IPS-NIHi11 (cell line): Measurements from ENCODE around the gene AKR1C2.
"Not testable (repeated sequence)": the region's sequence is repeated elsewhere in the genome, so short reads cannot be mapped to it uniquely, and the experiment has no call there.

Source experiments
- DNase-seq: peaks from one replicate; pipeline ENCODE4 v3.0.0; 2012; ENCODE audit warnings: mixed read lengths, low spot score

Gene AKR1C2

DNA sequence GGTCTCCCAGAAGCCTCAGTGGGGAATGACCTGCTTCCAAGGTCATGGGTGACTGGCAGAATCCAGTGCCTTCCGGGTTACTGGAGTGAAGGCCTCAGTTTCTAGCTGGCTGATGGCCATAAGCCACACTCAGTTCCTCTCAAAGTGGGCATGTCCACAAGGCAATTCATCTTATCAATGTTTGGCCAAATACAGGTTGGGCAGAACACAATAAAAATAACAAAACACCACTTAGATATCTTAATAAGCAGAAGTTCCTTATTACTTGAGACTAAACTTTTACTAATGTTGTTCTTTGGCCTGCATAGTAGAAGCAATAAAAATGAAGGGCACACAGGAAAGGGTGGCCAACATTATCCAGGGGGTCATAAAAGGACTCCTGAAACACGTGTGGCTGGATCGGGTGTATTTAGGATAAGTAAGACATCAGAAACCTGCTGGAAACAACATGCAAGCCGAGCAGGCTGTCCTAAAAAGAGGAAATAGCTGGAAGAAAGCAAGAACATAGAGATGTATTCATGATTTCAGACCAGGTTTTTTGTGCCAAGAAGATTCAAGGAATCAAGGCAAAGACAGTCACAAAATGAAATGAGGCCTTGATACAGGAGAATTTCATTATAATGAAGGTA, 19.6 kb upstream of the AKR1C2 start:
- DNase-seq, result no peak

DNA sequence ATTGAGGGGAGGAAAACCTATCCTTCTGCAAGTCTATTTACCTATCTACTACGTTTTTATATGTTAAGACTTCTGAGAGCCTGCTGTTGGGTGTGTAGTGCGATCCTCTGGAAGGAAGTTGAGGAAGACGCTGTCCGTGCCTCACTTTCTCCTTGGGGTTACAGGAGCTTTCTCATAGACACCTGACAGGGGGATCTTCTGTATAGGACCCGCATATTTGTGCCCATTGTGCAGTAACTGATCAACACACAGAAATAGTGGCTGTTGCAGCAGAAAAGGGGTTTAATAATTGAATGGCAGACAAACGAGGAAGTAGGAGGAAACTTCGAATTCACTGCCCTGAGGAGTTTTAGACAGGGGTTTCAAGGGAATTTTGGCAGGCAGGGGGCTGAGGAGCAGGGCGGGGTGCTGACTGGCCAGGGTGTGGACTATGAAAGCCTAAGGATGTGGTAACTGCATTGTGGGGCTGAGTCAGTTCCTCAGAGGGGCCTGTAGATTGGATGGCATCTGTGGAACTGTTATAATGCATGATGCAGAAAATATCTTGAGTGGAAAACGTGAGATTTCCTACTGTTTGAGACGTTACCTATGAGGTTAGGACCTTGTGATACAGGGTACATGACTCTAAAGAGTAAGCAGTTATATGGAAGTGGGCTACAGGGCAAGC, 18.1 kb upstream of the AKR1C2 start:
- DNase-seq, result not testable (repeated sequence)

DNA sequence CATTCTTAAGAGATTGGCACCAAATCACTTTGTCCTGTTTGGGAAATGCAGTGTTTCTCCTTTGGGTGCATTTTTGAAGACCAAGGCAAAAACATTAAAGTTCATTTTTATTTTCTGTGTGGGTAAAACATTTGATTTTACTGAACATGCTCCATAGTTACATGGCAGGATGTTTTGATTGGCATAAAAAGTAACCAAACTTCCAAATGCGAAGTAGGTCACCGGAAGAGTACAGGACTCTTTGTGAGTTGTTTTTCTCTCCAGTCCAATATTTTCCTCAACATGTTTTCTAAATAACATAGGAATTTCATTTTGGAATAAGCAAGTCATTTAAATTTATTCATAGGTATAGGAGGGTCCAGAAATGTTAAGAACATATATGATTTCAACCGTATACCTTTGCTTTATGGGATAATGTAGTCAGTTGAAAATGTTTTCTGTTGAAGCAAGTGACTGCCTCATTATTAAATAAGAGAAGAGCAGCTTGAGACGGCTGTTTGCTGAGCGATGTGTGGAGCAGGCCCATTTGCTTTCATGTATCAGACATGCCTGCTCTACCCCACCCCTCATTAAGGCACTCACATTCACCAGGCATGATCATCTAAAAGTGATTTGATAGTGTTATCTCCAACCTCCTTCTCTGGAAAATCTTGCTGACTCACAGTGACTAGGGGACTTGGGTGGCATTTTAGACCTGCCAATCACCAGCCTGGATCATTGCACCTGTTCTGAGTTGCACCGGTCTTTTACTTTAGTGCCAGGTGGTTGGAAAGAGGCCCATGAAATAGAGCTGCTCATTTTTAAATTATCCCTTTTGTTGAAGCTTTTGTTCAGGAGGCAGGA, 16.3 kb upstream of the AKR1C2 start:
- not testable (repeated sequence) for DNase-seq

- DNase-seq, result not testable (repeated sequence)
Measured at GRCh38 chr10:5018671-5019277, 15.1 kb upstream of the AKR1C2 start.

- no peak for DNase-seq
Measured at GRCh38 chr10:5018134-5018533, 14.5 kb upstream of the AKR1C2 start.

GRCh38 chr10:5014936-5015335, 11.3 kb upstream of the AKR1C2 start:
- DNase-seq, result no peak

- not testable (repeated sequence) for DNase-seq
Measured at GRCh38 chr10:5014200-5014910, 10.7 kb upstream of the AKR1C2 start.

- DNase-seq, result no peak
Measured at GRCh38 chr10:5013385-5013784, 9.7 kb upstream of the AKR1C2 start.

DNA sequence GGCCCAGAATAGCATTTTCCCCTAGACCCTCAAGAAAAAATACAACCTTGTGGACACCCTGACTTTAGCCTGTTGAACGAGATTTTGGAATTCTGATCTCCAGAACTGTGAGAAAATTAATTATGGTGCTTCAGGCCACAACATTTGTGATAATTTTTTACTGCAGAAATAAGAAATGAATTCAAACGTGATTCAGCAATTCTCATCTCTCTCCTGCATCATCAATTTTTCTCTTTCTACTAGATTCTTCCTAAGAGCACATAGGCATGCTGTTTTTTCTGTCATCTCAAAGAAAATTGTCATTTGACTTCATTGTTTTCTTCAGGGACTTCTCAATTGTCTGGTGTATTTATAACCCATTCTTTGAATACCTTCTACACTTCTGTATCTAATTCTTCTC, 8.9 kb upstream of the AKR1C2 start:
- no peak for DNase-seq

GRCh38 chr10:5011392-5011791, 7.7 kb upstream of the AKR1C2 start:
- DNase-seq, result not testable (repeated sequence)

GRCh38 chr10:5010043-5010442, 6.4 kb upstream of the AKR1C2 start:
- DNase-seq, result not testable (repeated sequence)

GRCh38 chr10:5008857-5009548, 5.3 kb upstream of the AKR1C2 start:
- DNase-seq, result not testable (repeated sequence)

- DNase-seq, result not testable (repeated sequence)
Measured at GRCh38 chr10:5004501-5004900, 844 bp upstream of the AKR1C2 start.

DNA sequence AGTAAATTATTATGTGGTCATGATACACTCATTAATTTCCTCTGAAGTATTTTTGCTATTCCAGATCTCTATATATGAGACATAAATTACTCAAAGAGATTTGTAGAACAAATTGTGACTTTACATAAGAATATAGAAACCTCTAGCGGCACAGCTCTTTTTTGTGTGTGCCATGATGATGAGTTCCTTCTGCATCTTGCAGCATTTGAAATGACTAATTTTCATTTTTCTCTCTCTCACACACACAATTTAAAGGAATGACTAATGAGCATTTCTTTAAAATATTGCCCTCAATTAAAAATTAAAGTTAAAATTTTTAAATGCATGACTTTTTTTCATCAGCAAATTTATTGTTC, 351 bp upstream of the AKR1C2 start:
- not testable (repeated sequence) for DNase-seq

GRCh38 chr10:5002013-5002727, 1.5 kb downstream of the AKR1C2 start:
- no peak for DNase-seq

- DNase-seq, result no peak
Measured at GRCh38 chr10:4998671-4999070, 5.0 kb downstream of the AKR1C2 start.

GRCh38 chr10:4994260-4994659, 9.4 kb downstream of the AKR1C2 start:
- DNase-seq, result not testable (repeated sequence)

DNA sequence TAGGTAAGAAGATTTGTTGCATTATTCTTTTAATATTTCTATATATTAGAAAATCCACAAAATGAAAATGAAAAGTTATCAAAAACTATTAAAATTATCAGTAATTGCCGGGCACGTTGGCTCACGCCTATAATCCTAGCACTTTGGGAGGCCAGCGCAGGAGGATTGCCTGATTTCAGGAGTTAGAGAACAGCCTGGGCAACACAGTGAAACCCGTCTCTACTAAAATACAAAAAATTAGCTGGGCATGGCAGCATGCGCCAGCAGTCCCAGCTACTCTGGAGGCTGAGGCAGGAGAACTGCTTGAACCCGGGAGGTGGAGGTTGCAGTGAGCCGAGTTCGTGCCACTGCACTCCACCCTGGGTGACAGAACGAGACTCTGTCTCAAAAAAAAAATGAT, 11.1 kb downstream of the AKR1C2 start:
- DNase-seq, result not testable (repeated sequence)

GRCh38 chr10:4991463-4991862, 12.2 kb downstream of the AKR1C2 start:
- not testable (repeated sequence) for DNase-seq

DNA sequence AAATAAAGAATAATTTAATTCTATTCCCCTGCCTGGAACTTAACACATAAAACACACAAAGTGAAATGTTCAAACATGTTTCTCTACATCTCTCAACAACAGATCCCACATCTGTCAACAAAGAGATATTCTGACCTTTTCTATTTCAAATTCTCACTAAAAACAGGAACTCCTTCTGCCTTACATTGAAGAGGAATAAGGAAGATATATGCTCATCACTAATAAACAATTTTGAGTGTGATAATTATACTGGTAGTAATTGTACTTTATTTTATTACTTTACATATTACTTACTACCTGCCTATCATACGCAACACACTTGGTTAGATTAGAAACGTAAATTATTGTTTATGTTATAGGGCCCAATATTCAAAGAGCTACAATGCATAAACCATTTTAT, 13.4 kb downstream of the AKR1C2 start:
- DNase-seq, result no peak
